Measurements from ENCODE around the gene CMTM5.

DNA sequence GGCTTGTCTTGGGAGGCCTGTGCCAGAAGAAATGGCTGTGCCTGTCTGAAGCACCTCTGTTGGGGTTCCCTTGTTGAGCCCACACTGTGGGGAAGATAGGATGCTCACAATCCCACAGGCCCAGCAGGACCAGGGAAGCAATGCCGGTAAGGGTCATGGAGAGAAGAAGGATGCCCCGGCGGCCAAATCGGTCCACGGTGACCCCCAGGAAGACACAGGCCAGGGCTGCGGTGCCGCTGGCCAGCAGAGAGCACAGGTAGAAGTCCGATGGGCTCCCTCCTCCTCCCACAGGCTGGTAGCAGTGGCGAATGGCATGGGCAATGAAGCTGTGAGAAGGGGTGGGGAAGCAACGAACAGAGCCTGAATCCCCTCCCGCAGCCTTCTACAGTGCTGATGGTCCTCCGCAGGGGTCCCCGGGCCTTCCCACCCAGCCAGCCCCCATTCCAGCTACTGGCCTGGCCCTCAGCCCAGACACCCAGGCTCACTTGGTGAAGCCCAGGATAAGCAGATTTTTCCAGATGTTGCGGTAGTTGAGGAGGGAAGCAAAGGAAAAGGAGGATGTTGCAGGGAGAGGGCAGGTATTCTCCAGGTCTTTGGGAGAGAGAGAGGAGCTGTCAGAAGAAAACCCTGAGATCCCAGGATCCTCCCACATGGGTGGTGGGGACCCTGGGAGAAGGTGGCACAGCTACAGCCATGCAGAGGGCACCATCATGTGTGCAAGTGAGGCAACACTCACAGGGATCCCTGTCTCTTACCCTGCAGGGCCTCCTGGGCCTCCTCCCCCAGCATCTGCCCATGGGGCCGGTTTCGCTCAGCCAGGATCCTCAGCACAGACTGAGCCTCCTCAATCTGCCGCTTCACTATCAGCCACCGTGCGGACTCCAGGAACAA lies 29.2 kb upstream of the CMTM5 start:
- no peak for TF ChIP-seq POLR2A (IDR thresholded peaks at IDR 0.05; ENCODE audit: low read depth, low read length)
- TF ChIP-seq POLR2AphosphoS5 (IDR thresholded peaks at IDR 0.05; ENCODE audit: low read depth, low read length): no peak
- TF ChIP-seq TAF1 (IDR thresholded peaks at IDR 0.05; ENCODE audit: low read depth, low read length): no peak
- TF ChIP-seq POU2F2 (IDR thresholded peaks at IDR 0.05; ENCODE audit: low read depth, low read length): no peak
- TF ChIP-seq PAX5 (IDR thresholded peaks at IDR 0.05; ENCODE audit: insufficient read depth, low read length, severe bottlenecking): no peak
